Thoracic aorta endothelial cell (primary cell): ENCODE results near the gene SALL4. TPM values are rescaled to one million over a fixed set of nuclear protein-coding genes. Genes with fewer than 3 reads are reported as not detected.

Source experiments
- total RNA-seq: library from RNA; depleted of rRNA; stranded (reverse); fragments of >200 nt; gene quantifications from 2 replicates; pipeline ENCODE4 v1.2.3, GENCODE V29; 2012

Gene SALL4
- under 0.01 and 0.14 TPM in 2 replicates for total RNA-seq

DNA sequence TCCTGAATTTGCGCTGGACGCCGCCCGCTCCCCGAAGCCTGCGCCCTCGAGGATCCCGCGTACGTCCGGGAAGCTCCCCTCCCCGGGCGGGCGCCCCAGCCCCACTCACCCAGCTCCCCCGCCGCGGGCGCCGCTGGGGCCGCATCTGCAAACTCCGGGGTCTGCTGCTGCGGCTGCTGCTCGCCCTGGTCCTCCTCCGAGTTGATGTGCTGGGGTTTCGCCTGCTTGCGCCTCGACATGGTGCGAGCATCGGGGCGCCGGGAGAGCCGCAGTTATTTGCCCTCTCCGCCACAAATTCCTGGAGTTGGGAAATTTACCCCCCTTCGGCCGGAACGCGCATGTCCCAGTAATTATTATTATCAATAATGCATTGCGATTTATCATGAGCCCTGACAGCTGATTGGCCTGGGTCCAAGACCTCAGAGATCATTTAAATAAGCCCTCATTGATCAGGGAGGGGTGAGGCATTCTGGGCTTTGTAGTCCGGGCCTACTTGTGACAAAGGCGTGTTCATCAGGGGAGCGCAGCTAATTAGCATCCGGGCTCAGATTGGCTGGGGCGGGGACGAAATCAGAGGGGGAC is at the start of gene SALL4:
Gene SALL4, minus strand, starts transcription at position 352 of the 582 bp plus-strand sequence. Its CDS starts 113 bp downstream, at position 239.

DNA sequence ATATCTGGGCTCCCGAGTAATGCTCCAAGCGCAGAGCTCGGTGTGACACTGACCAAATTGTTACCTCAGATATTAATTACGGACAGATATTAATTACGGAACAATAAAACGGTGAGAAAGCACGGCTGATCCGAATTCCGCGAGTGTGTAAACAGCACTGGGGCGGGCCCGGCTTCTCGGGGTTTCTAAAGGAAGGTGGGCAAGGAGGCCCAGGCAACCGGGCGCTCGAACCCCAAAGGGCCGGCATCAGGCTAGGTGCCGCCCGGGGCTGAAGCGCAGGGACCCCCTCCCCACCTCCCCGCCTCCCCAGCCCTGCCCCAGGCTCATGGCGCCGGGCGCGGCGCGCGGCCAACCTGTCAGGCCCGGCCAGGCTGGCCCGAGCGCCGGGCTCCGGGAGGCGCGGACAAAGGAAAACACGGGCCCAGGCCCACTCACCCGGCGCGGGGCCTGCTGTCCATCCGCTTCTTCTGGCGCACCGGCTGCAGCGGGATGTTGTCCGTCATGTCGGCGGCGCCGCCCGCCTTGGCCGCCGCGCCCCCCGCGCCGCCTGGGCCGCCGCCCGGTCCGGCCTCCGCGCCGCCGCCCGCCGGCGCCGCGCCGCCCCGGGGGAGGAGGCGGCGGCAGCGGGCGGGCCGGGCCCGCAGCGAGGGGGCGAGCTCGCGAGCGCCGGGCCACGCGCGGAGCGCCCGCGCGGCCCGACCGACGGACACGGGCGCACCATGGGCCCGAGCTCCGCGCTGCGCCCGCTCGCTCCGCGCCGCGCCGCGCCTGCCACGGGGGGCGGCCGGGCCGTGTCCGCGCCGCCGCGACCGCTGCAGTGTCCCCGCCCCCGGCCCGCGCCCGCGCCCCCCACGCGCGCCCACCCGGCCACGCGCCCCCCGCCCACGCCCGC is 34.2 kb downstream of the SALL4 start, which contains the start of gene ATP9A:
Gene ATP9A, minus strand, starts transcription at position 524 of the 892 bp plus-strand sequence. Its CDS starts 21 bp downstream, at position 503.

Other genes with a start within 250 kb of the SALL4 start
- gene ATP9A, start 34.1 kb downstream of the SALL4 start, total RNA-seq, result 21.8 and 25.2 TPM in 2 replicates